Measurements from ENCODE around the gene SIRT6.

The SIRT6 gene

DNA sequence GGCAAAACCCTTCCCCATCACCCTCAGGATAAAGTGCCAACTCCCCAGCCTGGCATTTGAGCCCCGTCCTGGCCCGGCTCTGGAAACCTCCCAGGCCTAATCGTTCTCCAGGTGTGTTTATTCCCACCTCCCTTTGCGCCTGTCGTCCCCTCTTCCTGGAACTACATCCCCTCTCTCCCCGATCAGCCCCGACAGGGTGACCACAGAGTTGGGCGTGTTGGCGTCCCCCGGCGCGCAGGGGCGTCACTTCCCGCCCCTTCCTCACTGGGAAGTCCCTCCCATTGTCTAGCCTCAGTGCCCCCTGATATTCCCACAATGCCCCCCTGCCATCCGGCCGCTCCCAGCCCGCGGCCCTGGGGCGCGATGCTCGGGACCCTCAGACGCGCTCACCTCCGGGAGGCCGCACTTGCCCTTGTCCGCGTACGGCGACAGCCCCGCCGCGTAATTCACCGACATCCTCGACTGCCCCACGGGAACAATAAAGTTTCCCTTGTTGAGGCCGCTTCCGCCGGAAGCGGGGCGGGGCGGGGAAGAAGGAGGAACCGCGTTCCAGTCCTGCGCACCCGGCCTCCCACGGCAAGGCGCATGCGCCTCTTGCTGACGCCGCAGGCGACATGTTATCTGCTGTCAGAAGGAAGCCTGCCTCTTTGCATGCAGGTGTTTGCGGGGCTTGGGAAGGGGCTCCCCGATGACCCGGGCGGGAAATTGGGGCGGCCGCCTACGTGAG, at the start of gene SIRT6, which contains the start of gene ANKRD24 (continued):
- no peak for TF ChIP-seq ZNF221 (tag by site-specific recombination; IDR thresholded peaks at IDR 0.05; ENCODE audit: borderline replicate concordance)
- TF ChIP-seq WT1 (tag by site-specific recombination; IDR thresholded peaks at IDR 0.05): peak; percentile 53
- TF ChIP-seq ZNF174 (tag by site-specific recombination; IDR thresholded peaks at IDR 0.05): no peak
- TF ChIP-seq ZNF600 (tag by site-specific recombination; IDR thresholded peaks at IDR 0.05): peak; percentile 77
- TF ChIP-seq KLF9 (tag by site-specific recombination; IDR thresholded peaks at IDR 0.05; ENCODE audit: low read depth): peak; percentile 93
- TF ChIP-seq MEIS1 (CRISPR knock-in tag; IDR thresholded peaks at IDR 0.05; ENCODE audit: borderline replicate concordance): no peak
- peak; percentile 66 for TF ChIP-seq YY1 (tag by site-specific recombination; IDR thresholded peaks at IDR 0.05)
- no peak for TF ChIP-seq ZNF830 (tag by site-specific recombination; IDR thresholded peaks at IDR 0.05; ENCODE audit: low read depth)
- TF ChIP-seq, protein P1, sequence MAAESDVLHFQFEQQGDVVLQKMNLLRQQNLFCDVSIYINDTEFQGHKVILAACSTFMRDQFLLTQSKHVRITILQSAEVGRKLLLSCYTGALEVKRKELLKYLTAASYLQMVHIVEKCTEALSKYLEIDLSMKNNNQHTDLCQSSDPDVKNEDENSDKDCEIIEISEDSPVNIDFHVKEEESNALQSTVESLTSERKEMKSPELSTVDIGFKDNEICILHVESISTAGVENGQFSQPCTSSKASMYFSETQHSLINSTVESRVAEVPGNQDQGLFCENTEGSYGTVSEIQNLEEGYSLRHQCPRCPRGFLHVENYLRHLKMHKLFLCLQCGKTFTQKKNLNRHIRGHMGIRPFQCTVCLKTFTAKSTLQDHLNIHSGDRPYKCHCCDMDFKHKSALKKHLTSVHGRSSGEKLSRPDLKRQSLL (tag by site-specific recombination; IDR thresholded peaks at IDR 0.05): no peak
- TF ChIP-seq, protein P2, sequence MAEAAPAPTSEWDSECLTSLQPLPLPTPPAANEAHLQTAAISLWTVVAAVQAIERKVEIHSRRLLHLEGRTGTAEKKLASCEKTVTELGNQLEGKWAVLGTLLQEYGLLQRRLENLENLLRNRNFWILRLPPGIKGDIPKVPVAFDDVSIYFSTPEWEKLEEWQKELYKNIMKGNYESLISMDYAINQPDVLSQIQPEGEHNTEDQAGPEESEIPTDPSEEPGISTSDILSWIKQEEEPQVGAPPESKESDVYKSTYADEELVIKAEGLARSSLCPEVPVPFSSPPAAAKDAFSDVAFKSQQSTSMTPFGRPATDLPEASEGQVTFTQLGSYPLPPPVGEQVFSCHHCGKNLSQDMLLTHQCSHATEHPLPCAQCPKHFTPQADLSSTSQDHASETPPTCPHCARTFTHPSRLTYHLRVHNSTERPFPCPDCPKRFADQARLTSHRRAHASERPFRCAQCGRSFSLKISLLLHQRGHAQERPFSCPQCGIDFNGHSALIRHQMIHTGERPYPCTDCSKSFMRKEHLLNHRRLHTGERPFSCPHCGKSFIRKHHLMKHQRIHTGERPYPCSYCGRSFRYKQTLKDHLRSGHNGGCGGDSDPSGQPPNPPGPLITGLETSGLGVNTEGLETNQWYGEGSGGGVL (tag by site-specific recombination; IDR thresholded peaks at IDR 0.05): peak; percentile 17; the same call in 1 of the 2 replicates
- peak; percentile 40; the same call in 1 of the 2 replicates for TF ChIP-seq ZBTB20 (tag by site-specific recombination; IDR thresholded peaks at IDR 0.05)
- TF ChIP-seq ZBTB17 (tag by site-specific recombination; IDR thresholded peaks at IDR 0.05): peak; percentile 85
- no peak for TF ChIP-seq ZNF521 (tag by site-specific recombination; IDR thresholded peaks at IDR 0.05)
- TF ChIP-seq, protein P3, sequence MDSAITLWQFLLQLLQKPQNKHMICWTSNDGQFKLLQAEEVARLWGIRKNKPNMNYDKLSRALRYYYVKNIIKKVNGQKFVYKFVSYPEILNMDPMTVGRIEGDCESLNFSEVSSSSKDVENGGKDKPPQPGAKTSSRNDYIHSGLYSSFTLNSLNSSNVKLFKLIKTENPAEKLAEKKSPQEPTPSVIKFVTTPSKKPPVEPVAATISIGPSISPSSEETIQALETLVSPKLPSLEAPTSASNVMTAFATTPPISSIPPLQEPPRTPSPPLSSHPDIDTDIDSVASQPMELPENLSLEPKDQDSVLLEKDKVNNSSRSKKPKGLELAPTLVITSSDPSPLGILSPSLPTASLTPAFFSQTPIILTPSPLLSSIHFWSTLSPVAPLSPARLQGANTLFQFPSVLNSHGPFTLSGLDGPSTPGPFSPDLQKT (IDR thresholded peaks at IDR 0.05; ENCODE audit: borderline replicate concordance, low read depth, low read length): peak; percentile 97
- no peak; the same call in 1 of the 2 replicates for TF ChIP-seq OVOL3 (tag by site-specific recombination; IDR thresholded peaks at IDR 0.05)
- TF ChIP-seq ZNF585B (tag by site-specific recombination; IDR thresholded peaks at IDR 0.05): no peak
- no peak for TF ChIP-seq MYNN (tag by site-specific recombination; IDR thresholded peaks at IDR 0.05; ENCODE audit: borderline replicate concordance)
- no peak; the same call in none of the 2 replicates for TF ChIP-seq ZNF10 (tag by site-specific recombination; IDR thresholded peaks at IDR 0.05)
- TF ChIP-seq EGR2 (tag by site-specific recombination; IDR thresholded peaks at IDR 0.05; ENCODE audit: low read depth): peak; percentile 65
- peak; percentile 52 for TF ChIP-seq ZBTB48 (tag by site-specific recombination; IDR thresholded peaks at IDR 0.05)
- peak; percentile 41; the same call in 1 of the 2 replicates for TF ChIP-seq ZNF146 (tag by site-specific recombination; IDR thresholded peaks at IDR 0.05)
- no peak for TF ChIP-seq ZNF140 (tag by site-specific recombination; IDR thresholded peaks at IDR 0.05)
- TF ChIP-seq, protein P4, sequence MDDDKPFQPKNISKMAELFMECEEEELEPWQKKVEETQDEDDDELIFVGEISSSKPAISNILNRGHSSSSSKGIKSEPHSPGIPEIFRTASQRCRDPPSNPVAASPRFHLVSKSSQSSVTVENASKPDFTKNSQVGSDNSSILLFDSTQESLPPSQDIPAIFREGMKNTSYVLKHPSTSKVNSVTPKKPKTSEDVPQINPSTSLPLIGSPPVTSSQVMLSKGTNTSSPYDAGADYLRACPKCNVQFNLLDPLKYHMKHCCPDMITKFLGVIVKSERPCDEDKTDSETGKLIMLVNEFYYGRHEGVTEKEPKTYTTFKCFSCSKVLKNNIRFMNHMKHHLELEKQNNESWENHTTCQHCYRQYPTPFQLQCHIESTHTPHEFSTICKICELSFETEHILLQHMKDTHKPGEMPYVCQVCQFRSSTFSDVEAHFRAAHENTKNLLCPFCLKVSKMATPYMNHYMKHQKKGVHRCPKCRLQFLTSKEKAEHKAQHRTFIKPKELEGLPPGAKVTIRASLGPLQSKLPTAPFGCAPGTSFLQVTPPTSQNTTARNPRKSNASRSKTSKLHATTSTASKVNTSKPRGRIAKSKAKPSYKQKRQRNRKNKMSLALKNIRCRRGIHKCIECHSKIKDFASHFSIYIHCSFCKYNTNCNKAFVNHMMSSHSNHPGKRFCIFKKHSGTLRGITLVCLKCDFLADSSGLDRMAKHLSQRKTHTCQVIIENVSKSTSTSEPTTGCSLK (tag by site-specific recombination; IDR thresholded peaks at IDR 0.05): no peak
- TF ChIP-seq ZNF24 (tag by site-specific recombination; IDR thresholded peaks at IDR 0.05): 0 out of 2 replicates have a peak, but pooled peaks have one; percentile 69
- TF ChIP-seq KLF10 (tag by site-specific recombination; IDR thresholded peaks at IDR 0.05): peak; percentile 73; the same call in 1 of the 2 replicates
- peak; percentile 81 for TF ChIP-seq ZNF341 (tag by site-specific recombination; IDR thresholded peaks at IDR 0.05; ENCODE audit: low read depth)

All from HEK293 (cell line).